Lung (tissue), 12 donors: ENCODE results near the gene ACSM2B. TPM values are rescaled to one million over a fixed set of nuclear protein-coding genes. Genes with fewer than 3 reads are reported as not detected.
"Not testable (repeated sequence)": the region's sequence is repeated elsewhere in the genome, so short reads cannot be mapped to it uniquely, and the experiment has no call there.

Experiments
- ATAC-seq: fragments of 200-7000 bp; cut with Tn5 transposase; one replicate; pipeline ENCODE4 v1.9.1; 2020; ENCODE audit warnings: moderate number of reproducible peaks; ENCODE audit not compliant: insufficient read depth, low FRiP score
- DNase-seq, 3 donors: peaks; one replicate each; pipeline ENCODE4 v3.0.0-alpha.2; 2013 to 2017
- H3K27ac ChIP-seq, 2 donors: one replicate each; pipeline ENCODE4 v1.5.1; 2013; ENCODE audit warnings: mild to moderate bottlenecking in 2 of 2, moderate library complexity in 2 of 2, control low read depth in 1 of 2, inconsistent platforms in 1 of 2, low read depth in 1 of 2, low read length in 1 of 2
- H3K27me3 ChIP-seq, 3 donors: one replicate each; pipeline ENCODE4 v1.5.1; 2013; ENCODE audit warnings: low read length in 2 of 3; ENCODE audit not compliant: control insufficient read depth in 3 of 3, insufficient read depth in 3 of 3
- H3K36me3 ChIP-seq, 4 donors: one replicate each; pipeline ENCODE4 v1.5.1; 2013; ENCODE audit warnings: low read length in 4 of 4, mild to moderate bottlenecking in 1 of 4, moderate library complexity in 1 of 4; ENCODE audit not compliant: control insufficient read depth in 4 of 4, insufficient read depth in 4 of 4
- H3K4me1 ChIP-seq, 5 donors: one replicate each; pipeline ENCODE4 v1.5.1; 2013; ENCODE audit warnings: low read length in 5 of 5, mild to moderate bottlenecking in 2 of 5, moderate library complexity in 1 of 5; ENCODE audit not compliant: control insufficient read depth in 5 of 5, insufficient read depth in 5 of 5
- H3K4me3 ChIP-seq: one replicate; pipeline ENCODE4 v1.5.1; 2013; ENCODE audit warnings: mild to moderate bottlenecking, control low read depth, moderate library complexity
- H3K9ac ChIP-seq, 2 donors: one replicate each; pipeline ENCODE4 v1.5.1; 2013; ENCODE audit warnings: low read length in 2 of 2, control low read depth in 1 of 2; ENCODE audit not compliant: insufficient read depth in 1 of 2
- H3K9me3 ChIP-seq, 4 donors: one replicate each; pipeline ENCODE4 v1.5.1; 2013; ENCODE audit warnings: low read length in 3 of 4, mild to moderate bottlenecking in 1 of 4, moderate library complexity in 1 of 4; ENCODE audit not compliant: control insufficient read depth in 4 of 4, insufficient read depth in 3 of 4
- CTCF ChIP-seq: IDR thresholded peaks from 2 replicates; pipeline ENCODE4 v1.5.1; 2012; ENCODE audit warnings: mild to moderate bottlenecking; ENCODE audit errors: control extremely low read depth, extremely low read depth
- WGBS, 2 donors: extraction: QIAGEN DNeasy Blood & Tissue Kit; methylation state at CpG; one replicate each; pipeline ENCODE4 v1.1.7; 2013; 5-methylcytosine and 5-hydroxymethylcytosine counted together
- polyA plus RNA-seq, 2 donors: library from polyadenylated mRNA; stranded (reverse); fragments of 200-250 nt; gene quantifications; one replicate each; pipeline ENCODE4 v1.2.1, GENCODE V29; 2013
- total RNA-seq, 2 donors: library from RNA; depleted of rRNA in 1 of 2; stranded (reverse); fragments of >200 nt in 1 of 2; gene quantifications; one replicate each; pipeline ENCODE4 v1.2.1, GENCODE V29; 2014 to 2021
- donor health status: control.
- donor health status: control.
- donor health status: Bipolar disorder and iron deficiency.
- donor health status: healthy.
- donor health status: DM: yes; HTN: yes; CAD: no.

ACSM2B gene
- total and polyA plus RNA-seq, 4 donors = 0.03 to 0.43 (median 0.16) TPM

DNA sequence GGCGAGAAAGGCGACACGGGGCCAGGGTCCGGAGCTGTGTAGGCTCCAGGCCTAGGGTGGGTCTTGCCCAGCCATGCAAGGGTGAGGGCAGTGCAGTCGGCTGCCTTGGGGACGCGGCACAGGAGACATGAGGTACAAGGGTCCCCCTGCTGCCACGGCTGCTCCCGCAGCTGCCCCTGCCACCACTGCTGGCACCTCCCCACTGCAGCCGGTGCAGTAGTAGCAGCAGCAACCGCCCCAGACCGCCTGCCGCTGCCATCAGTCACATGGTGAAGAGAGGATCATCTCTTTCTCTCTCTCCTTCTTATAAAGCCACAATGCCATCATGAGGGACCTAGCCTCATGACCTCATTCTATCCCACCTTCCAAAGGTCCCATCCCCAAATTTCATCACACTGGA lies 44.4 kb downstream of the ACSM2B start:
- not testable (repeated sequence) for DNase-seq, H3K4me1 ChIP-seq, H3K27me3 ChIP-seq, ATAC-seq, H3K9me3 ChIP-seq, H3K9ac ChIP-seq, H3K27ac ChIP-seq, H3K36me3 ChIP-seq, H3K4me3 ChIP-seq
- no CpG with 5 or more reads among the region's 13 CpGs for WGBS, 2 donors

GRCh38 chr16:20520103-20520502 lies 56.1 kb downstream of the ACSM2B start:
- no peak for ATAC-seq
- H3K4me1 ChIP-seq = no peaks in the 10 kb centered on the region
- H3K9me3 ChIP-seq = peaks cover 0 to 2% (median 0%) of the 10 kb centered on the region in 4 donors
- H3K27me3 ChIP-seq = no peaks in the 10 kb centered on the region
- no peak for TF ChIP-seq CTCF
- H3K9ac ChIP-seq = no peak overlapping the region
- DNase-seq = no peak
- WGBS, 2 donors = 88 to 90% methylated on average over 1 of the region's 1 CpG
- no peak overlapping the region for H3K27ac ChIP-seq
- no peaks in the 10 kb centered on the region for H3K36me3 ChIP-seq
- H3K4me3 ChIP-seq = no peak overlapping the region

DNA sequence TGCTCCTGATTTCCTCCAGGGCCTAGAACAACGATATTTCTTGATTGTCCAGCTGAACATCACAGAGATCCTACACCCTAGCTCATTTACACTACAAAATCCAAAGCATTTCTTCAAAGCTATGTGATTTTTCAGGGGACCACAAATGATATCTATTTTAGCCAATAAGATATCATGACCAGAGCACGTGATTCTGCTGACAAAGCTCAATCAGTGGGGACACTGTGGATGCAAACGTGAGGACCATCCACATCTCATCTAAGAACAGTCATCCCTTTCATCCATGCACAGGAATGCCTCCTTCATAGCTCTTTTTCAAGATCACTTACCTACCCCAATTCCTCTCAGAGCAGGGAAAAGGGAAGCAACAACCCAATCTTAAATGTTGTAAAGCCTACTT lies 56.9 kb downstream of the ACSM2B start:
- 57 to 77% methylated on average over 3 of the region's 3 CpGs for WGBS, 2 donors
- H3K36me3 ChIP-seq = no peaks in the 10 kb centered on the region
- H3K9ac ChIP-seq = no peak overlapping the region
- peaks cover 0 to 2% (median 0%) of the 10 kb centered on the region in 4 donors for H3K9me3 ChIP-seq
- no peaks in the 10 kb centered on the region for H3K4me1 ChIP-seq
- no peak overlapping the region for H3K27ac ChIP-seq
- no peak for DNase-seq
- no peak for TF ChIP-seq CTCF
- H3K27me3 ChIP-seq = no peaks in the 10 kb centered on the region
- no peak overlapping the region for H3K4me3 ChIP-seq
- ATAC-seq = no peak

GRCh38 chr16:20517149-20517548 lies 59.0 kb downstream of the ACSM2B start:
- Histone ChIP-seq H3K27me3 (no peaks in the 10 kb centered on the region), H3K36me3 (no peaks in the 10 kb centered on the region), H3K9me3 (peaks cover 0 to 2% (median 0%) of the 10 kb centered on the region in 4 donors), H3K4me1 (no peaks in the 10 kb centered on the region), H3K4me3 (no peak overlapping the region), H3K9ac (no peak overlapping the region), H3K27ac (no peak overlapping the region)
- WGBS, 2 donors = 60 to 62% methylated on average over 3 of the region's 3 CpGs
- no peak for TF ChIP-seq CTCF
- no peak for ATAC-seq
- DNase-seq = no peak
